ENCODE results near the gene ROR2. TPM values are rescaled to one million over a fixed set of nuclear protein-coding genes. Genes with fewer than 3 reads are reported as not detected.
"Not testable (repeated sequence)": the region's sequence is repeated elsewhere in the genome, so short reads cannot be mapped to it uniquely, and the experiment has no call there.

Gene ROR2

DNA sequence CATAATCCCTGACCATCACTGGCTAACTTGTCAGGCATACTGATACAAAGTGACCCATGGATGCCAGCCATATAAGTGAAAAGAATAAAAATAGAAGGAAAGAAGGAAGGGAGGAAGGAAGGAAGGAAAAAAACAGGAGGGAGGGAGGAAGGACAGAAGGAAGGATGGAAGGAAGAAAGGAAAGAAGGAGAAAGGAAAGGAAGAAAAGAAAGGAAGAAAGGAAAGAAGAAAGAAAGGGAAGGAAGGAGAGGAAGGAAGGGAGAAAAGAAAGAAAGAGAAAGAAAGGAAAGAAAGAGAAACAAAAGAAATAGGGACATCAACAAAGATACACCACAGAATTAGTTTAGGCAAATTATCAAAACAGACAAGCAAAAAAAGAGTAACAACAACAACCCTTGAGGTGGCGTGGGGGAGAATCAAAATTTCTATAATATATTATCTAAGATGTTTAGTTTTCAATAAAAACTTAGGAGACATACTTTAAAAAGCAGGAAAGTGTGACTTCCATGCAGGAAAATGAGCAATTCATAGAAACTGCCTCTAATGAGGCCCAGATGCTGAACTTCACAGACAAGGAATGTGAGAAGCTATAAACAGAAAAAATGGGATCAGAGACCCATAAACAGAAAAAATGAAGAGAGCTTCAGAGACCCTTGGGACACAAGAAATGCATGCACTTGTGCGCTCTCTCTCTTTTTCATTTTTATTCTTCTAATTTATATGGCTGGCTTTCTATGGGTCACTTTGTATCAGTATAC is 430.3 kb downstream of the ROR2 start:
- Histone ChIP-seq H3K4me2 (ENCODE audit: low read length) (no peak overlapping the region), H3K9me3 (replicated peaks; ENCODE audit: low read length) (no peaks in the 10 kb centered on the region), H3K4me1 (ENCODE audit: control insufficient read depth, insufficient read depth, low read length) (peaks cover 8% of the 10 kb centered on the region)

DNA sequence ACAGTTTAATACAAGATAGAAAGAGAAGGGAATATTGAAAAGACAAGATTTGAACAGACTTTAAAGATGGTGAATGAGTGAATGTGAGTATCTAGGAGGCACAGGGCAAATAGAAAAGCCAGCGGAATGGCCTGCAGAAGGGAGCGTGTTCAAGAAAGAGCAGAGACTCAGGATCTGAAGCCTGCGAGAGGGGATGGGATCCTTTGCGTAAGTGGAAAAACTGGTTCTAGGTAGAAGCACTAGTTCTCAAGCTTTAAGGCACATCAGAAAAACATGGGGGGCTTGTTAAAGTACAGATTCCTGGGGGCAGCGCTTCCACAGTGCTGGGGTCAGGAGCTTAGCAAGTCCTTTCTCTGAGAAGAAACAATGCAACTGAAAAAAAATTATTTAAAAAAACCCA is 431.6 kb downstream of the ROR2 start:
- Histone ChIP-seq H3K4me2 (ENCODE audit: low read length) (no peak overlapping the region), H3K9ac (ENCODE audit: low read depth, low read length) (no peak overlapping the region), H3K36me3 (ENCODE audit: insufficient read depth, low read length) (no peaks in the 10 kb centered on the region), H3K27me3 (ENCODE audit: control insufficient read depth, insufficient read depth, low read length) (peaks cover 4% of the 10 kb centered on the region), H3K4me1 (ENCODE audit: control insufficient read depth, insufficient read depth, low read length) (peaks cover 11% of the 10 kb centered on the region), H3K4me3 (ENCODE audit: low read length) (no peak overlapping the region), H3K9me3 (replicated peaks; ENCODE audit: low read length) (no peaks in the 10 kb centered on the region)

More for the DNA sequence above, 430.3 kb downstream of the ROR2 start:
- no peak overlapping the region for H3K4me3 ChIP-seq (ENCODE audit: low read length)
- peaks cover 4% of the 10 kb centered on the region for H3K27me3 ChIP-seq (ENCODE audit: control insufficient read depth, insufficient read depth, low read length)
- no peak overlapping the region for H3K9ac ChIP-seq (ENCODE audit: low read depth, low read length)
- H3K36me3 ChIP-seq (ENCODE audit: insufficient read depth, low read length): no peaks in the 10 kb centered on the region

DNA sequence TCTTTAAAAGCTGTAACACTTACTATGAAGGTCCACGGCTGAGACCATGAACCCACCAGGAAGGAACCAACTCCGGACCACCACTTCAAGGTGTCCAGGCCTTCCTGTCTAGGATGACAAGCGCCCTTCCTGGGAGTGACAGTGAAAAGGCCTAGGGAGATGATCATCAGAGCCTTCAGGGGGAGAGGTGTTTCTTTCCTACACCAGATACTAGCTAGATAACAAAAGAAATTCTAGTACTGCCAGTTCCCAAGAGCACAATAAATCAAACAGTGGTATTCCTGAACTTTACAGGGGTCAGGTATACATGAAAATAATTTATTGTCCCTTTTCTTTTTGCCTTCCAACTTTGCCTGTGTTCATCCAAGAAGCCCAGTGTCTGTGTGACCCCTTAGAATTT is 432.2 kb downstream of the ROR2 start:
- H3K36me3 ChIP-seq (ENCODE audit: insufficient read depth, low read length): no peaks in the 10 kb centered on the region
- no peak overlapping the region for H3K9ac ChIP-seq (ENCODE audit: low read depth, low read length)
- no peaks in the 10 kb centered on the region for H3K9me3 ChIP-seq (replicated peaks; ENCODE audit: low read length)
- H3K4me1 ChIP-seq (ENCODE audit: control insufficient read depth, insufficient read depth, low read length): peaks cover 11% of the 10 kb centered on the region
- H3K27me3 ChIP-seq (ENCODE audit: control insufficient read depth, insufficient read depth, low read length): peaks cover 4% of the 10 kb centered on the region
- H3K4me2 ChIP-seq (ENCODE audit: low read length): no peak overlapping the region
- H3K4me3 ChIP-seq (ENCODE audit: low read length): no peak overlapping the region

DNA sequence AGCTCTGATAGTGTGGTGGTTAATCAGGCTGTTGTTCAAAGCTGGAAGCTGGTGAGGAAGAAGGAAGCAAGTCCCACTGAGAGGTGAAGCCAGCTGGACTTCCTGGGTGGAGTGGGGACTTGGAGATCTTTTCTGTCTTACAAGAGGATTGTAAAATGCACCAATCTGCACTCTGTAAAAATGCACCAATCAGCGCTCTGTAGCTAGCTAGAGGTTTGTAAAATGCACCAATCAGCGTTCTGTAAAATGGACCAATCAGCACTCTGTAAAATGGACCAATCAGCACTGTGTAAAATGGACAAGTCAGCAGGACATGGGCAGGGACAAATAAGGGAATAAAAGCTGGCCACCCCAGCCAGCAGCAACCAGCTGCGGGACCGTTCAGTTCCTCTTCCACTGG is 432.7 kb downstream of the ROR2 start:
- peaks cover 11% of the 10 kb centered on the region for H3K4me1 ChIP-seq (ENCODE audit: control insufficient read depth, insufficient read depth, low read length)
- H3K4me3 ChIP-seq (ENCODE audit: low read length); H3K4me2 ChIP-seq (ENCODE audit: low read length); H3K9ac ChIP-seq (ENCODE audit: low read depth, low read length); H3K27me3 ChIP-seq (ENCODE audit: control insufficient read depth, insufficient read depth, low read length); H3K9me3 ChIP-seq (replicated peaks; ENCODE audit: low read length); H3K36me3 ChIP-seq (ENCODE audit: insufficient read depth, low read length): not testable (repeated sequence)

DNA sequence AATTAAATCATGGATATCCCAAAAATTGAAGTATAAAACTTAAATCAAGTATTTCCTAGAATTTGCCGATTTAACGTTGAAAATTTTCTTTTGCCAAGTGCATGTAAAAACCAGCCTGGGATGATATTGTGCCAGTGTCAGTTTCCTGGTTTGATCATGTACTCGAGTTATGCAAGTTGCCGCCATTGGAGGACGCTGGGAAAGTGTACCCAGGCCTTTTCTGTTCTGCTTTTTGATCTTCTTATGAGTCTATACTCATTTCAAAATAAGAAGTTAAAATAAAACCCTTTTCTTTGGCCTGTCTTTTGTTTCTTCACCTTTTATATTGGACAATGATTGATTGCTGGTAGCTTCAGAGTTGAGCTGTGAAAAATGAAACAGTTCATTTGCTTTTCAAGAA is 433.3 kb downstream of the ROR2 start:
- Histone ChIP-seq H3K4me3 (ENCODE audit: low read length) (no peak overlapping the region), H3K9me3 (replicated peaks; ENCODE audit: low read length) (no peaks in the 10 kb centered on the region), H3K4me1 (ENCODE audit: control insufficient read depth, insufficient read depth, low read length) (peaks cover 11% of the 10 kb centered on the region), H3K36me3 (ENCODE audit: insufficient read depth, low read length) (no peaks in the 10 kb centered on the region), H3K9ac (ENCODE audit: low read depth, low read length) (no peak overlapping the region), H3K4me2 (ENCODE audit: low read length) (no peak overlapping the region), H3K27me3 (ENCODE audit: control insufficient read depth, insufficient read depth, low read length) (no peaks in the 10 kb centered on the region)

DNA sequence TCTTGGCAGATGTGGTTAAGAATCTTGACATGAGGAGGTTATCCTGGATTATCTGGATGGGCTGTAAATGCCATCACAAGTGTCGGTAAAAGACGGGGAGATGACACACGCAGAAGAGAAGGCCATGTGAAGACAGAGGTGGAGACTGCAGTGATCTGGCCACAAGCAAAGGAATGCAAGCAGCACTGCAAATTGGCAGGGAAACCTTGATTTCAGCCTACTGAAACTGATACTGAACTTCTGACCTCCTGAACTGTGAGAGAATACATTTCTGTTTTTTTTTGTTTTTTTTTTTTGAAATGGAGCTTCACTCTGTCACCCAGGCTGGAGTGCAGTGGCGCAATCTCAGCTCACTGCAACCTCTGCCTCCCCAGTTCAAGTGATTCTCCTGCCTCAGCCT is 433.9 kb downstream of the ROR2 start:
- no peaks in the 10 kb centered on the region for H3K36me3 ChIP-seq (ENCODE audit: insufficient read depth, low read length)
- H3K9ac ChIP-seq (ENCODE audit: low read depth, low read length): peak overlapping the region; percentile 60
- no peak overlapping the region for H3K4me3 ChIP-seq (ENCODE audit: low read length)
- peaks cover 11% of the 10 kb centered on the region for H3K4me1 ChIP-seq (ENCODE audit: control insufficient read depth, insufficient read depth, low read length)
- no peaks in the 10 kb centered on the region for H3K9me3 ChIP-seq (replicated peaks; ENCODE audit: low read length)
- no peaks in the 10 kb centered on the region for H3K27me3 ChIP-seq (ENCODE audit: control insufficient read depth, insufficient read depth, low read length)
- no peak overlapping the region for H3K4me2 ChIP-seq (ENCODE audit: low read length)

DNA sequence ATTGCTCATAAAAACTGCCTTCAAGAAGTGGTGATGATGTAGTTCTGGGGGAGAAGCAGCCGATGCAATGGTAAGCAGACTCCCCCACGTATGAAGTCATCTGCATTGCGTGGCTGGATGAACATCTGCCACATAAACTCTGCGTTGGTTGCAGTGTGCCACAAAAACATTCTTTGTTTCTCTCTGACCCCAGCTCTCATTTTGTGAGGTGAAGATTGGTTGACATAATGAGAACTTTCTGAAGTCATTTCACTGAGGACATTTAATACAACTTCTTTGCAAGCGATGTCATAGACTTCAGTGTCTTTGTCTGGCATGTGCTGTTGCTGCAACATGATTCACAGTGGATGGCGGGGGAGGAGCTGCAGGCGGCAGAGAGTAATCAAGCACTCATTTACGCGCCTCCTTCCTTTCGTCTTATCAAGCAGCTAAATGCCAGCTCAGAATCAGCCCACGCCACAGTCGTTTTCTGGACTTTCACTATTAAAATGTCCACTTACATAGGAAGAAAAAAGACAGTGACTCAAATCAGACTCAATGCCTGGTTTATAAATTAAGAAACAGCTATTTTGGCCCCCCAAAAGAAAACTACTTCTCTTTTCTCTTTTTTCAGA is 434.8 kb downstream of the ROR2 start:
- H3K4me3 ChIP-seq (ENCODE audit: low read length): peak overlapping the region; percentile 35
- H3K9ac ChIP-seq (ENCODE audit: low read depth, low read length): peak overlapping the region; percentile 60
- H3K9me3 ChIP-seq (replicated peaks; ENCODE audit: low read length): no peaks in the 10 kb centered on the region
- H3K4me1 ChIP-seq (ENCODE audit: control insufficient read depth, insufficient read depth, low read length): peaks cover 11% of the 10 kb centered on the region
- no peaks in the 10 kb centered on the region for H3K27me3 ChIP-seq (ENCODE audit: control insufficient read depth, insufficient read depth, low read length)
- peak overlapping the region; percentile 67 for H3K4me2 ChIP-seq (ENCODE audit: low read length)
- H3K36me3 ChIP-seq (ENCODE audit: insufficient read depth, low read length): no peaks in the 10 kb centered on the region

Small RNA genes within 50 kb of the gene (small RNA-seq; reads per million reads assigned to genes)
- gene MIR3910-1: not detected
